Renal cortex interstitium (tissue), 15 donors: ENCODE data around the gene SBK2. TPM values are rescaled to one million over a fixed set of nuclear protein-coding genes. Genes with fewer than 3 reads are reported as not detected.
"Not testable (repeated sequence)": the region's sequence is repeated elsewhere in the genome, so short reads cannot be mapped to it uniquely, and the experiment has no call there.

Experiments used
- DNase-seq, 11 donors: peaks; one replicate each; pipeline ENCODE4 v3.0.0-alpha.2; 2013; ENCODE audit warnings: low read depth in 9 of 11, low spot score in 4 of 11; ENCODE audit errors: extremely low read depth in 1 of 11
- long read RNA-seq, 16 experiments: transcript quantifications; one replicate each; lab custom pipeline, GENCODE V29; 2026
- polyA plus RNA-seq, 3 donors: library from polyadenylated mRNA; unstranded; fragments of 120-200 nt; gene quantifications; one replicate each; pipeline ENCODE4 v1.2.1, GENCODE V29; 2013; ENCODE audit not compliant: insufficient read length in 3 of 3

The SBK2 gene, protein sequence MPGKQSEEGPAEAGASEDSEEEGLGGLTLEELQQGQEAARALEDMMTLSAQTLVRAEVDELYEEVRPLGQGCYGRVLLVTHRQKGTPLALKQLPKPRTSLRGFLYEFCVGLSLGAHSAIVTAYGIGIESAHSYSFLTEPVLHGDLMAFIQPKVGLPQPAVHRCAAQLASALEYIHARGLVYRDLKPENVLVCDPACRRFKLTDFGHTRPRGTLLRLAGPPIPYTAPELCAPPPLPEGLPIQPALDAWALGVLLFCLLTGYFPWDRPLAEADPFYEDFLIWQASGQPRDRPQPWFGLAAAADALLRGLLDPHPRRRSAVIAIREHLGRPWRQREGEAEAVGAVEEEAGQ
- polyA plus RNA-seq = 1 to 10 TPM in 2 of 3 donors, under 1 TPM in 1; 0.97 to 1.8 (median 1.4) TPM
- long read RNA-seq, donor 1 = 0 reads
- long read RNA-seq, donor 2 = 0 reads
- long read RNA-seq, donor 3, partial matches to known transcripts = 0 of 1 reads
- long read RNA-seq, donor 3, other reads (novel, unspliced or antisense) = 0 of 1 reads
- long read RNA-seq, donor 4 = 0 reads
- long read RNA-seq, donor 5, partial matches to known transcripts = 0 of 1 reads
- long read RNA-seq, donor 5, other reads (novel, unspliced or antisense) = 0 of 1 reads
- long read RNA-seq, donor 6 = 0 reads
- long read RNA-seq, donor 7, partial matches to known transcripts = 0 of 1 reads
- long read RNA-seq, donor 7, other reads (novel, unspliced or antisense) = 0 of 1 reads
- long read RNA-seq, donor 8 = 0 reads
- long read RNA-seq, donor 9 = 0 reads
- long read RNA-seq, donor 10 = 0 reads
- long read RNA-seq, donor 11 = 0 reads
- long read RNA-seq, donor 12 = 0 reads
- long read RNA-seq, donor 13 = 0 reads
- long read RNA-seq, donor 14 = 0 reads
- long read RNA-seq, donor 15 = 0 reads
- long read RNA-seq, donor 16 = 0 reads

- DNase-seq = no peak
Measured at GRCh38 chr19:55536951-55537740, at the start of gene SBK2. Gene SBK2 (minus strand): TSS chr19:55537133. CDS start chr19:55536294, 839 bp downstream.

- peak in 8 of 11 donors; percentile 51 to 86 (median 82) for DNase-seq
Measured at GRCh38 chr19:55585658-55586339, 48.9 kb upstream of the SBK2 start.

DNA sequence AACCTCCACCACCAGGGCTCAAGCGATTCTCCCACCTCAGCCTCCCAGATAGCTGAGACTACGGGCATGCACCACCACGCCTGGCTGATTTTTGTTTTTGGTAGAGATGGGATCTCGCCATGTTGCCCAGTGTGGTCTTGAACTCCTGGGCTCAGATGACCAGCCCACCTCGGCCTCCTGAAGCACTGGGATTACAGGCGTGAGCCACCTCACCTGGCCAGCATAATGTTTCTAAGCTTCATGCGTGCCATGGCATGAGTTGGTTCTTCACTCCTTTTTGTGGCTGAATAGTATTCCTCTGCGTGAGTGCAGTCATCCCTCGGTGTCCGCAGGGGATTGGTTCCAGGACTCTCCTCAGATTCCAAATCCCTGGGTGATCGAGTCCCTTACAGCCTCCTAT, 47.9 kb upstream of the SBK2 start:
- DNase-seq = no peak

DNA sequence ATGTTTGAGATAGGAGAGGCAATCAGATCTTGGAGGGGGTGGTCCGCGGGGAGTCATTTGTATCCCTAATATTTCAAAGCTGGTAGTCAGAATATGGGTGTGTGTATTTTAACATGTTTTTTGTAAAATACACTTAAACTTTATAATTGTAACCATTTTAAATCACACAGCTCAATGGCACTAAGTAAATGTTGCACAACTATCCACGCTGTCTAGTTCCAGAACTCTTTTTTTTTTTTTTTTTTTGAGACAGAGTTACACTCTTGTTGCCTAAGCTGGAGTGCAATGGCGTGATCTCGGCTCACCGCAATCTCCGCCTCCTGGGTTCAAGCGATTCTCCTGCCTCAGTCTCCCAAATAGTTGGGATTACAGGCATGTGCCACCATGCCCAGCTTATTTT, 47.0 kb upstream of the SBK2 start:
- not testable (repeated sequence) for DNase-seq

GRCh38 chr19:55582284-55582683, 45.4 kb upstream of the SBK2 start:
- DNase-seq = not testable (repeated sequence)

GRCh38 chr19:55581823-55582223, 44.9 kb upstream of the SBK2 start:
- DNase-seq = peak in 2 of 11 donors; percentile 65 to 75

DNA sequence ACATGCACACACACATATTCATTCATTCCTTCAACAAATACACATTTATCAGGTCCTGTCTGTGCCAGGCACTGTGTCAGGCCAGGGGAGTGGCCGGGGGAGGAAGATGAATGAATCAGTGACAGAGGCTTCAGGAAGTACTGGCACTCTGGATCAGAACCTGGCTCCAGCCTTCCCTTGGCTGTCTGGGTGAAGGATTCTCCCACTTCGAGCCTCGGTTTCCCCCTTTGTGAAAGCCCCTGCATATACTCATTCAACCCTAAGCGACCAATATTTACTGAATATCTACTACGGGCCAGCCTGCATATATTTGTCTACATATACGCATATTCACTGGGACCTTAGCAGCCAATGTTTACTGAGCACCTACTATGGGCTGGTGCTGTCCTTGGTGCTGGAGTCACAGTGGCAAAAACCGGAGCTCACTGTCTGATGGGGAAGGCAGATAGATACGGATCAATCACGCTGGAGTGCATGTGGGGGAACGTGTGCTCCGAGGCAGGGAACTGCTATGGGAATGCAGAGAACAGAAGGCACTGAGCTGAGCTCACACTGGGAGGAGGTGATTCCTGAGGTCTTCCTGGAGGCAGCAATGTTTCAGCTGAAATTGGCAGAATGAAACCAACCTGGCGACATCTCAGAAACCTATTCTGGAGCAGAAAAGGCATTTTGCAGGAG, 44.4 kb upstream of the SBK2 start:
- no peak for DNase-seq

DNA sequence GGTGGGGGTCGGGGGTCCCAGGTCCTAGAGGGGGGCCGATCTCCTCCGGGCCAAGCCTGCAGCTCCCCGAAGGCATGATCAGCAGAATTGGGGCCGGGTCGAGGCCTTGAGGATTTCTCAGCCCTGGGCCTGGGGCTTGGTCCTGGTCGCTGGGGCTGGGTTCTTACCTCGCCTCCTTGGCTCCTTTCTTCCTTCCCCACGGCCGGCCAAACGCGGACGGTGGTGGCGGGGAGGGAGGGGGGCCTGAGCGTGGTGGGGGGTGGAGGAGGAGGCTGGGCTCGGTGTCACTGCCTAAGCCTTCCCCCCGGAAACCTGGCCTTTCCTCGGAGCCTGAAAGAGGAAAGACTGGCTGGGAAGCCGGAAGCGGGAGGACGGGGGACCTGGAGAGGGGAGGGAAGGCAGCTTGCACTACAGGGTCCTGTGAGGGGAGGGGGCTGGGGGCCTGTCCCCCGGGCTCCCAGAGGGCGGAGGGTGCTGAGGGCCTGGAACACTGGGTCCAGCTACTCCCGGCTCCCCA, 43.8 kb upstream of the SBK2 start, which contains the start of gene ZNF579:
Gene ZNF579 (minus strand): TSS at position 221 of the 517 bp plus-strand sequence. CDS start 1,209 bp downstream, outside the sequence.
- DNase-seq = peak; percentile 71 to 90 (median 83)

- peak in 1 of 11 donors; percentile 33 for DNase-seq
Measured at GRCh38 chr19:55579766-55580621, 43.1 kb upstream of the SBK2 start.

- DNase-seq = no peak
Measured at GRCh38 chr19:55578761-55579747, 42.1 kb upstream of the SBK2 start.

- no peak for DNase-seq
Measured at GRCh38 chr19:55578031-55578760, 41.3 kb upstream of the SBK2 start.

GRCh38 chr19:55576746-55577145, 39.8 kb upstream of the SBK2 start:
- DNase-seq = no peak

- not testable (repeated sequence) for DNase-seq
Measured at GRCh38 chr19:55573929-55574328, 37.0 kb upstream of the SBK2 start.

DNA sequence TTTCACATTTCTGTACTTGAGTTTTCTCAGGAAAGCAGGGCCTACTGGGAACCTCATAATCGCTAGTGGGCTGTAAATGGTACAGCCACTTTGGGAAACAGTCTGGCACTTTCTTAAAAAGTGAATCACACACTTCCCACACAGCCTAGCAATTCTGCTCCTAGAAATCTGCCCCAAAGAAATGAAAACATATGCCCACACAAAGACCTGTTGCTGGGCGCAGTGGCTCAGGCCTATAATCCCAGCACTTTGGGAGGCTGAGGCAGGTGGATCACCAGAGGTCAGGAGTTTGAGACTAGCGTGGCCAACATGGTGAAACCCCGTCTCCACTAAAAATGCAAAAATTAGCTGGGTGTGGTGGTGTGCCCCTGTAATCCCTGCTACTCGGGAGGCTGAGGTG, 32.5 kb upstream of the SBK2 start:
- not testable (repeated sequence) for DNase-seq
